HG02763 (cell line): ENCODE measurements around the gene GRK5.

ENCODE experiments used
- ATAC-seq: cut with Tn5 transposase; IDR thresholded peaks from one replicate; pipeline ENCODE4 v1.9.1; 2021; ENCODE audit warnings: mild to moderate bottlenecking, moderate library complexity; ENCODE audit not compliant: unreplicated experiment

GRK5 gene

DNA sequence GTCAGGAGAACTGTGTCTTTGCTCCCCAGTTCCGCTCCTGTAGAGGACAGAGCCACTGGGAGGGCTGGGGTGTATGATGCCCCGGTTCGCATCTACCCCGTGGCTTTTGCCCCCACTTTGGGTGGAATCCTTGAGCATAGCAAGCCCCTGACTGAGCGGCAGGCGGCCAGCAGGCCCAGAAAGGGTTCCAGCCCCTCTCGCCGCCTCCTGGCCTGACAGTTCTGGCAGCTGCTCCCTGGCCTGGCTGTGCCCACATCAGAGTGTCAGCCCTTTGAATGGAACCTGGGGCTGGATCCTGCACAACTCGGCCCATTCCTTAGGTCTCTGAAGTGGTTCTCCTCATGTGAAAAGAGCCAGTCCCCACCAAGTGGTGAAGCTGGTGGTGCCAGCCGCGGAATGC lies 106.7 kb downstream of the GRK5 start:
- ATAC-seq = no peak

DNA sequence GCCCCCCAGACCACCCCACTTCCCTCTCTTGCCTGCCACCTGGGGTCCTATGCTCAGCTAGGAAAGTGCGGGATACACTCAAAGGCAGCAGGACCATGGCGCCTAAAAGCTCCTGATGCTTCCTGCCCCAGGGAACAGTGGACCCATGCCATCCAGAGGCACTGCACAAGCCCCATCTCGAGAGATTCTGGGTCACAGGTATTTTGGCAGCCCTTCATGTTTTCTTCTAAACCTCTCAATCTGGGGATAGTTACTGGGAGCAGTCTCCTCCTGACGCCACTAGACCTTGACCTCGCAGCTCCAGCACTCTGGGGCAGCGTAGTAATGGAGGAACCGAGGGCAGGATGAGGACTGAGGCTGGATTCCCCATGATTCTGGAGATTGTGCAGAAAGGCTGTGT lies 107.1 kb downstream of the GRK5 start:
- ATAC-seq = no peak

DNA sequence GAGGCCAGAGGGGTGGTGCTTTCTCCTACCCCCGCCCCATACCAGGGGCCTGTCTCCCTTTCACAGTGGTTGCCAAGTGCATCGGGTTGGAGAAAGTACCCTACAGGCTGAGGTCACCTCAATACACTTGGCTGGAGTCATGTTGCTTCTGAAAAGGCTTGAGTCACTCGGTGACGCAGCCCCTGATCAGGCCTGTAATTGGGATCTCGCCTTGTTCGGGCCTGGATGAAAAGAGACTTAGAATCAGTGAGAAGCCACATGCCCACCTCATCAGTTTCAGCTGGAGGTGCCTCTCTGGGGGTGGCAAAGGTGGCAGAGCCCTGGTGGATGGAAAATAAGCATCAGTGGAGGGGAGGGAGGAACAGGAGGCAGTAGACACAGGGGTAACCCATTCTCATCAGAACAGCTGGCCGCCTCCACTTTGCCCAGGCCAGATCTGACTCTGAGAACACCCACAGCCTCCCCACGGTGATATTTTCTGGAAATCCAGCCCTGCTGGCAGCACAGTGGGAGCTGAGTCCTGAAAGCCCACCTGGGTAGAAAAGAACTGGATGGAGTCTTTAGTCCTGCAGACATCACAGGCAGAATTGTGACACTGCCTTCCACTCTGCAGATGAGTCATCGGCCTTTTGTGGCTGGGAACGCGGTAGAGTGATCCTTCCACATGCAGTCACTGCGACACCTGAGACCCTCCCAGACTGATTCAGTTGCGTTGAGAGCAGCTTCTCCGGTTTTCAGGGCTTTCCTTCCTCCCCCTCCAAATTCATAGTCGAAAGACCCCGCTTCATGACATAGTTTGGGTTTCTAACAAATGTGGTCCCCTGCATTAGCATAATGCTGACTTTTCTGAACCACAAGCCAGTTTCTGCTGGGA lies 108.0 kb downstream of the GRK5 start:
- ATAC-seq = peak; percentile 43

- ATAC-seq = no peak
Observed at GRCh38 chr10:119316002-119316358, 108.6 kb downstream of the GRK5 start.

DNA sequence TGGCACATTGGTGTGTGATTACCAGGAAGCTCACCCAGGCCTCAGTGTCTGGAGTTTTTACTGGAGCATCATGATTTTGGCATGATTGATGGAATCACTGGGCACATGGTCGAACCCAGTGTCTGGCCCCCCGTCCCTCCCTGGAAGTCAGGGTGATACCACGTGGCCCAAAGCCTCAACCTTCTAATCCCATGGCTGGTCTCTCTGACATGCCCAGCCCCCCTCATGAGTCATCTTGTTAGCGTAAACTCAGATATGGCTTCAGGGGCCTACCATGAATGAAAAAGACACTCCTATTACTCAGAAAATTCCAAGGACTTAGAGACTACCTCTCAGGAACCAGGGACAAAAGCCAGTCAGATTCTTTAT lies 109.3 kb downstream of the GRK5 start:
- no peak for ATAC-seq

DNA sequence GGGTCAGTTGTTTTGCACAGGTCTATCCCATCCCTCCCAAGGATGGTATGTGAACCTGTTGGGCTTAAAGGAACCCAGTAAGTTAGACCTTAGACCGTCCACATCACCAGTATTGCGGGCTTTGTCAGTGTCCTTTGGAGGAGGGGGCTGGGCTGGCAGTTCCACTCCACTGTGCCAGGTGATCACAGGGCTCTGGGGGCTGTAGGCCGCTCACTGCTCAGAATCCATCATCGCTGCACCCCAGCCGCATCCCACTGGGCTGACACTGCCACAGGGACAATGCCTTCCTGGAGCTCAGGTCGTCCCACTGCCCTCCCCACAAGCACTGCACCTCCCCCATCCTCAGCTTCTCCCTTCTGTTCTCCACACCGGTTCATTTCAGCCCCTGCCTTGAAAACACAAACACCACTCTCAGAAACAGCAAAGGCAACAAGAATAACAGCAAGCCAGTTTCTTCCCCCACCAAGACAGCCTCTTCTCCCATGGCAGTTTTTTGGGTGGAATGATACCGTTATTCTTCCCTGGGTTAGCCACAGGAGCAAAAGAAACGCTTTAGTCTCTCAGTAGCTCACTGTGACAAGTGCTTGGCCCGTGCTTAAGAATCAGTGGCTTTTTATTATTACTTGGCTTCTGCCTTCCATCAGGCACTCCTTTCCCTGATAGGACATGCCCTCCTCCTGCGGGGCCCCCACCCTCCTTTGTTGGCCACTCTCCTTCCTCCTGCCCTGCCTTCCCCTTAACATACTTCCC lies 111.2 kb downstream of the GRK5 start:
- ATAC-seq = no peak

DNA sequence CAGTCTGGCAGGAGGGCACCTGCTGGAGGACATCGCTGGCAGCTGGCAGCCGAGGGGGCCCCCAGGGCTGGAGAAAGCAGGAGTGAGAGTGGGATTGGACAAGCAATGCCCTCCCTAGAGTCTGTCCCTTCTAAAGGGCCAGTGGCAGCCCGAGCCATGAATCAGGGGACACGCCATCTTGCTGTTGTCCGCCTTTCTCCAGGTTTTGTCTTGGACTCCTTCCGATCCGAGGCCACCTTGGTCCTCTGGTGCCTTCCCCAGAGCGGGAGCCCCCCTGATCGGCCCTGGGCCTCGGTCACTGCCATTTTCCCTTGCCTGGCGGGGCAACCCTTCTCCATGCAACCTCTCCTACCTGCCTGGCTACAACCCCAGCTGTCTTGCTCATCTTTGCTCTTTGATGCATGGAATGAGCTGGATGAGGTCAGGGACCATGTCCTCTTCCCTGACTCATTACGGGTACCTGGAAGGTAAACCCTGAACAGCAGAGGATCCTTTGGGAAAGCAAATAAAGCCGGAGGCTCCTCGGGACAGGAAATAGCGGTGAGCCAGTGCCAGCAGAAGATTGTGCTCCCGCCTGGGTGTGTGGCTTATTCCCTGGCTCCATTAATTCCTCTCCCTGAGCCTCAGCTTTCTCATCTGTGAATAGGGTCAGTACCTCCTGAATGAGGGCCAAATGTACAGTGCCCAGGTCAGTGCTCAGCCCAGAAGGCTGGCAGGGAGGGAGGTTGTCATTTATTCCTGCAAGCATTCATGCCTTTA lies 112.0 kb downstream of the GRK5 start:
- ATAC-seq = no peak

GRCh38 chr10:119319920-119320258 lies 112.5 kb downstream of the GRK5 start:
- ATAC-seq = no peak

GRCh38 chr10:119320981-119321380 lies 113.6 kb downstream of the GRK5 start:
- ATAC-seq = no peak

DNA sequence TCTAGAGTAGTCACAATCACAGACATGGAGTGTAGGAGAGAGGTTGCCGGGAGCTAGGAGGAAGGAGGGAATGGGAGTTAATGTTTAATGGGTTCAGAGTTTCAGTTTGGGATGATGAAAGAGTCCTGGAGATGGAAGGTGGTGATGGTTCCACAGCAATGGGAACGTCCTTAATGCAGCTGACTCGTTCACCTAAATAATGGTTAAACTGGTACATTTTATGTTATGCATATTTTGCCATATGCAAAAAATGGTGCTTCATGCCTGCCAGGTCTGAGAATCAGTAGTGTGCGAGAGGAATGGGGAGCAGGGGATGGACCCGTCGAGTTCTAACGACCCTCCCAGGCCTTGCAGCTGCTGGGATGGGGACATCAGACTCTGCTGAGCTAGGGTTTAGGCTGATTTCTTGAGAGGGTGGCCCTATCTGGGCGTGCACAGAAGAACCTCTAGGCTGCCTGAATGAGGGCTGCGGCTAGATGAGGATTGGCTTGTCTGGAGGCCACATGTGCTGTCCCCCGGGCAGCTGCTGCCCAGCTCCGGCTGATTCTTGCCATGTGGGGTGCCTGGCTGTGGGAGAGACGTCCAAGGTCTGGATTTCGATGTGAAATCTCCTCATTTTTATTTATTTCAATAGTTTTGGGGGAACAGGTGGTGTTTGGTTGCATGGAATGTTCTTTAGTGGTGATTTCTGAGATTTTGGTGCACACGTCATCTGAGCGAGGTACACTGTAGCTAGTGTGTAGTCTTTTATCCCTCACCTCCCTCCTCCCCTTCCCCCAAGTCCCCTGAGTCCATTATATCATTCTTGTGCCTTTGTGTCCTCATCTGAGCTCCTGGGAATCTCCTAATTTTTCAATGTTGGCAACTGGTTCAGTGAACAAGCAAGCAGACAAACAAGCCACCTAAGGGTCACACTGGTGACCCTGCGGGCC lies 116.0 kb downstream of the GRK5 start:
- no peak for ATAC-seq

DNA sequence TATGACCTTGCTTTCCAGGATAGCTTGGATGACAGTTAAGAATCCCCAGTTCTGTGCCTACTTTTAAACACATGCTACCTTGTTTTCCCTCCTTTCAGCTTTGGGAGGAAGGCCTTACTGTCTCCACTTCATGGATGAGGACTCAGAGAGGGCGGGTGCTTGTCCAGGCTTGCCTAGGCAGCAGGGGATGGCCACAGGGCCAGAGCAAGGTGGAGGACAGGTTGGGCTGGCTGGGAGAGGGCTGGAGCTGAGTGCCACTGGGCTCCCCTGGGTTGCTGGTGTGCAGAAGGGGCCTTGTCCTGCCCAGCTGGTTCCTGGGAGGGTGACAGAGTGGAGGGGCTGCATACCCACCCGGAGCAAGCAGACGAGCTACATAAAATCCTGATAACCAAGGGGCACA lies 117.8 kb downstream of the GRK5 start:
- no peak for ATAC-seq

DNA sequence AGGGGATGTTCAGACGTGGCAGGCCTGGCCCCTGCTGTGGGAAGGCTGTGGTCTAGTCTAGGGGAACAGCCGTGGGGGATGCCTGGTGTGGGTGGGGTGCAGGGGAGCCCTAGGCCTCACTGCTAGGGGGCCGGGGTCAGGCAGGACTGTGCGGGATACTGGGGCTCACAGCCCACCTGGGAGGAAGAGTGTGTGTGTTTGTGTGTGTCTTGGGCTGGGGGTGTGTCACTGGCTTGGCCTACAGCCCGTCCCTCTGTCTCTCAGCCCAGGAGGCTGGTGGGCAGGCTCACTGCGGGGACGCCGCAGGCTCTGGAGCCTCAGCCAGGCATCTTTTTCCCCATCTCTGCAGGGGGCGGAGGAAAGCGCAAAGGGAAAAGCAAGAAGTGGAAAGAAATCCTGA lies 118.8 kb downstream of the GRK5 start:
- ATAC-seq = no peak

- ATAC-seq = no peak
Observed at GRCh38 chr10:119327096-119327745, 119.8 kb downstream of the GRK5 start.

DNA sequence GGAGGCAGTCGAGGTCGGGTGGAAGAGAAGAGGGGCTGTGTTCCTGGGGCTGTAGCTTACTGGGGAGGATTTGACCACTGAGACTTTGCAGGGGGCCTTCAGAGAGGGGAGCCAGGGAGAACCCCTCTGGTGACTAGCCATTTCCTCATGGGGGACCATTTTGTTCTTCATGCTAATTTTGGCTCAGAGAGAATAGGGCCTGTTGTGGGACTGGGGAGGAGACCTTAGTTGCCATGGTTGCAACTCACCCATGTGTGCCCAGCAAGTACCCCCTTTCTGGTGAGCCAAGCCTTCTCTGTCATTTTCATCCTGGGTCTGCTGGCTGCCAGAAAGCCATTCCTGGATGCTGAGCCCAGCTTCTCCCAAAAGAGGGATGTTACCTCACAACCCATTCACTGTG lies 120.9 kb downstream of the GRK5 start:
- no peak for ATAC-seq

DNA sequence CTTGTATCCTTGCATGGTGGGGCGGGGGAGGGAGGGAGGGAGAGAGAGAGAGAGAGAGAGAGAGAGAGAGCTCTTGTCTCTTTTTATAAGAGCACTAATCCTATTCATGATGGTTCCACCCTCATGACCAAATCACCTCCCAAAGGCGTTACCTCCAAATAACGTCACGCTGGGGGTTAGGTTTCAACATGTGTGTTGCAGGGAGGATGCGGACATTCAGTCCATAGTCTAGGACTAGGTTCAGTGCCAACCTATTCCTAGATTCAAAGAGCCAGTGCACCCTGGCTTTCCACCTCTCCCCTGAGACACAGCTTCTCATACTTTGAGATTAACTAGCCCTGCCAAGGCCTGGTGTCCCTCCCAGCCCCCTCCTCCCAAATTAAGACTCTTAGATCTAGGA lies 123.0 kb downstream of the GRK5 start:
- ATAC-seq = no peak

DNA sequence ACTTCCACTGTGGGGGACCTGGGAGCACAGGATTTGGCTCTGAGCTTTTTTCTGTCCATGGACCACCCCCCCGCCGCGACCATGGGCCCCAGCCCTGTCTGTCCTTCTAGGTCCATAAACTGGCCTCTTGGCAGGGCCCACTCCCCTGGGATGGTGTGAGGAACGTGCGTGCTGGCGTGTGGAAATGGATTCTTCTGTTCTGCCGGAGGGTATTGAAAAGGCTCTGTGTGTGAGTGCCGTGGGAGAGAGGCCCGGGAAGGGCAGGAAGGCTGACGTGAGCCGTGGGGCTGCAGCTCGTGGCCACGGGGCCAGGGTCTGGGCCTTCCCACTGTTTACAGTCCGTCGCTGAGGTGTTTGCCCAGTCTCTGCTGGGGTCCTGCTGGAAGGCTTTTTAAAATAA lies 123.7 kb downstream of the GRK5 start:
- no peak for ATAC-seq

GRCh38 chr10:119333146-119333792 lies 125.9 kb downstream of the GRK5 start:
- no peak for ATAC-seq

GRCh38 chr10:119335671-119336353 lies 128.4 kb downstream of the GRK5 start:
- no peak for ATAC-seq

GRCh38 chr10:119336599-119336998 lies 129.2 kb downstream of the GRK5 start:
- no peak for ATAC-seq
